ENCODE data around the gene FLT3LG. TPM values are rescaled to one million over a fixed set of nuclear protein-coding genes. Genes with fewer than 3 reads are reported as not detected.
A peak's percentile ranks its signal among the peaks of the same experiment; 100 is the strongest.

Gene FLT3LG
- total and polyA plus RNA-seq, 12 donors: 1.6 to 14.8 (median 3.7) TPM

GRCh38 chr19:49534632-49535385 lies 60.8 kb downstream of the FLT3LG start:
- H3K27ac ChIP-seq: no peak overlapping the region
- H3K36me3 ChIP-seq: peaks cover 0 to 84% (median 0%) of the 10 kb centered on the region in 9 donors
- 85% methylated on average over 8 of the region's 8 CpGs for WGBS, 2 donors
- ATAC-seq (no peak), DNase-seq (no peak)
- no peak for TF ChIP-seq CTCF (IDR thresholded peaks at IDR 0.05)
- peak overlapping the region in 7 of 10 donors; percentile 48 to 78 (median 63) for H3K4me3 ChIP-seq
- intact Hi-C loops (cut with DNase I): no loop called here
- peaks cover 0 to 33% (median 15%) of the 10 kb centered on the region in 9 donors for H3K4me1 ChIP-seq
- no peaks in the 10 kb centered on the region for H3K27me3 ChIP-seq
- no peaks in the 10 kb centered on the region for H3K9me3 ChIP-seq

Small RNA genes within 50 kb of the gene (microRNA-seq; reads per million reads assigned to microRNA genes)
- 622 to 886 reads per million in 2 donors for gene MIR150

Other genes with a start within 250 kb of the FLT3LG start
- gene SLC6A16, start 149.0 kb upstream of the FLT3LG start, total RNA-seq: 1 to 10 TPM in 2 of 10 donors, under 1 TPM in 8; 0.25 to 1.0 (median 0.77) TPM
- gene SLC6A16, start 149.0 kb upstream of the FLT3LG start, polyA plus RNA-seq: 1 to 10 TPM in 1 of 2 donors, under 1 TPM in 1; 0.13 to 3.1 TPM
- gene CD37, start 138.8 kb upstream of the FLT3LG start, total RNA-seq: 10 to 100 TPM in 2 of 10 donors, 1 to 10 TPM in 8; 2.0 to 34.2 (median 3.9) TPM
- 1 to 10 TPM; 2.3 to 3.5 TPM for gene CD37, start 138.8 kb upstream of the FLT3LG start, polyA plus RNA-seq
- gene TEAD2, start 111.8 kb upstream of the FLT3LG start, total RNA-seq: 10 to 100 TPM; 34.1 to 67.8 (median 45.1) TPM
- gene TEAD2, start 111.8 kb upstream of the FLT3LG start, polyA plus RNA-seq: 10 to 100 TPM; 43.5 to 50.5 TPM
- gene DKKL1, start 110.3 kb upstream of the FLT3LG start, total RNA-seq: under 1 TPM in 3 of 10 donors, not detected in 7; 0.22 to 0.54 (median 0.26) TPM
- gene DKKL1, start 110.3 kb upstream of the FLT3LG start, polyA plus RNA-seq: under 1 TPM in 1 of 2 donors, not detected in 1; 0.20 TPM
- not detected for gene KASH5, start 86.0 kb upstream of the FLT3LG start, total RNA-seq
- gene KASH5, start 86.0 kb upstream of the FLT3LG start, polyA plus RNA-seq: not detected
- not detected for gene PTH2, start 50.8 kb upstream of the FLT3LG start, total RNA-seq
- gene PTH2, start 50.8 kb upstream of the FLT3LG start, polyA plus RNA-seq: not detected
- gene GFY, start 48.8 kb upstream of the FLT3LG start, total RNA-seq: not detected
- under 1 TPM in 1 of 2 donors, not detected in 1; 0.13 TPM for gene GFY, start 48.8 kb upstream of the FLT3LG start, polyA plus RNA-seq
- 1 to 10 TPM in 4 of 10 donors, under 1 TPM in 6; 0.17 to 2.3 (median 0.86) TPM for gene SLC17A7, start 32.7 kb upstream of the FLT3LG start, total RNA-seq
- 1 to 10 TPM in 1 of 2 donors, under 1 TPM in 1; 0.88 to 2.0 TPM for gene SLC17A7, start 32.7 kb upstream of the FLT3LG start, polyA plus RNA-seq
- gene PIH1D1, start 22.4 kb upstream of the FLT3LG start, total RNA-seq: 10 to 100 TPM; 15.7 to 42.1 (median 25.7) TPM
- gene PIH1D1, start 22.4 kb upstream of the FLT3LG start, polyA plus RNA-seq: 10 to 100 TPM; 32.5 to 60.0 TPM
- 10 to 100 TPM in 3 of 10 donors, 1 to 10 TPM in 7; 4.4 to 14.9 (median 7.4) TPM for gene ALDH16A1, start 21.0 kb upstream of the FLT3LG start, total RNA-seq
- 10 to 100 TPM; 17.8 to 19.9 TPM for gene ALDH16A1, start 21.0 kb upstream of the FLT3LG start, polyA plus RNA-seq
- 1,000 to 10,000 TPM; 1,171 to 1,844 (median 1,328) TPM for gene RPL13A, start 13.4 kb downstream of the FLT3LG start, total RNA-seq
- 1,000 to 10,000 TPM; 1,376 to 2,740 TPM for gene RPL13A, start 13.4 kb downstream of the FLT3LG start, polyA plus RNA-seq
- 1,000 to 10,000 TPM in 4 of 10 donors, 100 to 1,000 TPM in 6; 739 to 1,152 (median 854) TPM for gene RPS11, start 22.2 kb downstream of the FLT3LG start, total RNA-seq
- 1,000 to 10,000 TPM; 2,102 to 3,642 TPM for gene RPS11, start 22.2 kb downstream of the FLT3LG start, polyA plus RNA-seq
- gene FCGRT, start 38.4 kb downstream of the FLT3LG start, total RNA-seq: 100 to 1,000 TPM in 2 of 10 donors, 10 to 100 TPM in 8; 49.0 to 175 (median 71.4) TPM
- gene FCGRT, start 38.4 kb downstream of the FLT3LG start, polyA plus RNA-seq: 10 to 100 TPM; 63.2 to 83.6 TPM
- 10 to 100 TPM in 2 of 10 donors, 1 to 10 TPM in 8; 4.7 to 23.4 (median 6.1) TPM for gene RCN3, start 53.8 kb downstream of the FLT3LG start, total RNA-seq
- gene RCN3, start 53.8 kb downstream of the FLT3LG start, polyA plus RNA-seq: 10 to 100 TPM; 23.6 to 38.3 TPM
- gene NOSIP, start 106.3 kb downstream of the FLT3LG start, total RNA-seq: 10 to 100 TPM; 38.0 to 53.9 (median 45.1) TPM
- gene NOSIP, start 106.3 kb downstream of the FLT3LG start, polyA plus RNA-seq: 100 to 1,000 TPM in 1 of 2 donors, 10 to 100 TPM in 1; 82.6 to 120 TPM
- gene PRRG2, start 107.1 kb downstream of the FLT3LG start, total RNA-seq: 1 to 10 TPM in 1 of 10 donors, under 1 TPM in 9; 0.34 to 1.0 (median 0.57) TPM
- 1 to 10 TPM; 1.1 to 2.4 TPM for gene PRRG2, start 107.1 kb downstream of the FLT3LG start, polyA plus RNA-seq
- gene PRR12, start 117.0 kb downstream of the FLT3LG start, total RNA-seq: 10 to 100 TPM; 11.2 to 19.2 (median 16.7) TPM
- gene PRR12, start 117.0 kb downstream of the FLT3LG start, polyA plus RNA-seq: 10 to 100 TPM in 1 of 2 donors, 1 to 10 TPM in 1; 5.2 to 11.1 TPM
- 100 to 1,000 TPM in 7 of 10 donors, 10 to 100 TPM in 3; 90.4 to 141 (median 113) TPM for gene RRAS, start 165.9 kb downstream of the FLT3LG start, total RNA-seq
- gene RRAS, start 165.9 kb downstream of the FLT3LG start, polyA plus RNA-seq: 100 to 1,000 TPM; 208 to 215 TPM
- gene SCAF1, start 168.0 kb downstream of the FLT3LG start, total RNA-seq: 10 to 100 TPM; 41.6 to 60.5 (median 45.2) TPM
- 10 to 100 TPM; 20.2 to 25.8 TPM for gene SCAF1, start 168.0 kb downstream of the FLT3LG start, polyA plus RNA-seq
- 10 to 100 TPM; 22.3 to 39.4 (median 24.7) TPM for gene IRF3, start 191.6 kb downstream of the FLT3LG start, total RNA-seq
- gene IRF3, start 191.6 kb downstream of the FLT3LG start, polyA plus RNA-seq: 10 to 100 TPM; 67.8 to 84.2 TPM
- gene BCL2L12, start 191.7 kb downstream of the FLT3LG start, total RNA-seq: 10 to 100 TPM in 5 of 10 donors, 1 to 10 TPM in 5; 7.8 to 14.6 (median 9.8) TPM
- gene BCL2L12, start 191.7 kb downstream of the FLT3LG start, polyA plus RNA-seq: 10 to 100 TPM in 1 of 2 donors, 1 to 10 TPM in 1; 8.6 to 19.6 TPM
- 100 to 1,000 TPM; 112 to 146 (median 127) TPM for gene PRMT1, start 203.1 kb downstream of the FLT3LG start, total RNA-seq
- gene PRMT1, start 203.1 kb downstream of the FLT3LG start, polyA plus RNA-seq: 100 to 1,000 TPM in 1 of 2 donors, 10 to 100 TPM in 1; 80.0 to 270 TPM
- under 1 TPM; 0.16 to 0.74 (median 0.47) TPM for gene ADM5, start 215.4 kb downstream of the FLT3LG start, total RNA-seq
- 1 to 10 TPM; 1.1 to 1.6 TPM for gene ADM5, start 215.4 kb downstream of the FLT3LG start, polyA plus RNA-seq
- gene CPT1C, start 216.9 kb downstream of the FLT3LG start, total RNA-seq: 1 to 10 TPM; 1.4 to 3.6 (median 1.9) TPM
- 10 to 100 TPM in 1 of 2 donors, 1 to 10 TPM in 1; 4.8 to 10.7 TPM for gene CPT1C, start 216.9 kb downstream of the FLT3LG start, polyA plus RNA-seq